Fibroblast of skin of right biceps (primary cell): ENCODE measurements around the gene TMEM266.

Source experiments
- DNase-seq: peaks from one replicate; pipeline ENCODE4 v3.0.0-alpha.2; 2013

TMEM266 gene

GRCh38 chr15:76189106-76189505, 129.3 kb downstream of the TMEM266 start:
- DNase-seq, result no peak

GRCh38 chr15:76190070-76190564, 130.3 kb downstream of the TMEM266 start:
- no peak for DNase-seq

- DNase-seq, result peak; percentile 66
These were observed 131.2 kb downstream of the TMEM266 start for GRCh38 chr15:76190751-76191538.

- DNase-seq, result peak; percentile 26
These were observed 131.9 kb downstream of the TMEM266 start for GRCh38 chr15:76191539-76192244.

GRCh38 chr15:76192715-76193114, 132.9 kb downstream of the TMEM266 start:
- no peak for DNase-seq

GRCh38 chr15:76193934-76194333, 134.1 kb downstream of the TMEM266 start:
- DNase-seq, result no peak

GRCh38 chr15:76195506-76196268, 135.9 kb downstream of the TMEM266 start:
- no peak for DNase-seq

- peak; percentile 85 for DNase-seq
These were observed 136.8 kb downstream of the TMEM266 start for GRCh38 chr15:76196269-76197231.

GRCh38 chr15:76197703-76198455, 138.1 kb downstream of the TMEM266 start:
- no peak for DNase-seq

- no peak for DNase-seq
These were observed 138.8 kb downstream of the TMEM266 start for GRCh38 chr15:76198456-76199105.

- peak; percentile 38 for DNase-seq
These were observed 139.6 kb downstream of the TMEM266 start for GRCh38 chr15:76199106-76200082.

GRCh38 chr15:76200083-76200465, 140.3 kb downstream of the TMEM266 start:
- no peak for DNase-seq

- no peak for DNase-seq
These were observed 140.9 kb downstream of the TMEM266 start for GRCh38 chr15:76200641-76201105.

GRCh38 chr15:76201536-76202255, 141.9 kb downstream of the TMEM266 start:
- no peak for DNase-seq

- DNase-seq, result no peak
These were observed 143.7 kb downstream of the TMEM266 start for GRCh38 chr15:76203346-76204108.

- no peak for DNase-seq
These were observed 144.5 kb downstream of the TMEM266 start for GRCh38 chr15:76204109-76204845.

GRCh38 chr15:76204916-76205460, 145.2 kb downstream of the TMEM266 start:
- no peak for DNase-seq
